Activated T-cell treated with anti-CD3 and anti-CD28 coated beads for 48 hours (primary cell): ENCODE results near the gene LRRC4.

Experiments used
- DNase-seq: peaks from one replicate; pipeline ENCODE4 v3.0.0-alpha.2; 2020; ENCODE audit warnings: low read depth

Gene LRRC4

GRCh38 chr7:128059143-128059988 is 28.1 kb upstream of the LRRC4 start:
- DNase-seq = no peak

DNA sequence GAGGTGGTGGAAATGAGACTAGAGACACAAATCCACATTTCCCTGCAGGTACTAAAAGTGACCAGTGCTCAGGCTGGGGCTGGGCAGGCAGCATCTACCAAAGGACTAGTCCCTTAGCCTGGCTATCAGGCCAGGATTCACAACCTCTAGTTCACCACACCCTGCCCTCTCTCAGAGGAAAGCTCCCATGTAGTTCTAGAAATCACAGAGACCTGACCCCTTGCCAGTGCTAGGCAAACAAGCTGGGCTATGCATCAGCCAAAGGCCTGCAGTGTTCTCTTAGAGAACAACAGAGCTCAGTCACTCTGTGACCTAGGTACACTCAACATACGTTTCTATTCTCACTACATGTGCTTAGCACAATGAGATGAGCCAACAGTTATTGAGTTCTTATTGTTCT is 26.7 kb upstream of the LRRC4 start:
- no peak for DNase-seq

GRCh38 chr7:128056901-128057300 is 25.7 kb upstream of the LRRC4 start:
- DNase-seq = no peak

DNA sequence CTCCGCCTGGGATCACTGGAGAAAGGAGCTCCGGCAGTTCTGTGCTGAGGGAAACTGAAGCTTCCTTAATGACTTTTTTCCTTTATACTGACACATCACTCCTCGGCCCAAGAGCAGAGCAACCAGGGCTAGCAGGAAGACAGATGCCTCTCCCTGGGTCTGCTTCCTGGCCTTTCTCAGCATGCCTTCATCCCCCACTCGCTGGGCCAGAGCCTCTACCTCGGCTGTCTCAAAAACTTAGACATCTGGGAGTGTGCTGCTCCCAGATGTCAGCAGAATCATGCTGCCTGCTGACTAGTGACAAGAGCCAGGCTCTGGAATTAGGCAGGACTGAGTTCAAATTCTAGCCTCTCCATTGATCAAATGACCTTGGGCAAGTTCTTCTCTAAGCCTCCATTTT is 24.4 kb upstream of the LRRC4 start:
- no peak for DNase-seq

DNA sequence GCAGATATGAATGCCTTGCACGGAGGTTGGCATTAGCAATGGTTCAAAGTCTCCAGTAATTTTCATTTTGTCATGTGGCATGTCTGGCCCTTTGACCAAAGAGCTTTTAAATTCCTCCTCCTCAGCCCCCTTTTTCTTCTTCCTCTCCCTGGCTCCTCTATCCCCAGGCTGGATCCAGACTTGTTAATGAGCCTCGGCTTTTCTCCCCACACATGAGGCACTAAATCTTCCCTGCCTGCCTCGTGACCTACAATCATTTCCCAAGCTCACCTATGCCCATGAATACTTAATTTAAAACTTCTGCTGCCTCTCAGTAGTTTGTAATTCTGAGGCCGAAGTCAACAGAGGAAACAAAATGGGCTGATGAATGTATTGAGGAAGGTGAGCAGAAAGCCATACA is 23.3 kb upstream of the LRRC4 start:
- no peak for DNase-seq

- no peak for DNase-seq
Observed at GRCh38 chr7:128053991-128054390, 22.8 kb upstream of the LRRC4 start.

GRCh38 chr7:128053023-128053422 is 21.8 kb upstream of the LRRC4 start:
- DNase-seq = no peak

- DNase-seq = no peak
Observed at GRCh38 chr7:128052404-128052803, 21.2 kb upstream of the LRRC4 start.

- no peak for DNase-seq
Observed at GRCh38 chr7:128045766-128046165, 14.5 kb upstream of the LRRC4 start.

GRCh38 chr7:128045158-128045557 is 13.9 kb upstream of the LRRC4 start:
- DNase-seq = no peak

DNA sequence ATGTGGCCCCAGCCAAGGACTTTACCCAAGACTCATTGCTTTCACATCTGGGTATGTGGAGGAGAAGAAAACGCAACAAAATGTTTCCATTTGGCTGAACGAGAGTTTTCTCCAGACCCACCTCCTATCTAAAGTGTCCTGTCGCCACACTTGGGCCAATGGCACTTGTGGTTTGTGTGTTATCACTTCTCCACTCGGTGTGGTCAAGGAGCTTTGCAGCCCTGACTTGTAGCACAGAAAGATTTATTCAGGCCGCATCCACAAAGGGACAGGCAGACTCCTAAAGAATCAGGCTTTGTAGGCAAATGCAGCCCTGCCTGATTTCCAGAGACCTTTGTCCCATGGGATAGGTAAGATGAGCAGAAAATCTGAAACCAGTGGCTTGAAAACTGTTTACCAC is 12.8 kb upstream of the LRRC4 start:
- no peak for DNase-seq

DNA sequence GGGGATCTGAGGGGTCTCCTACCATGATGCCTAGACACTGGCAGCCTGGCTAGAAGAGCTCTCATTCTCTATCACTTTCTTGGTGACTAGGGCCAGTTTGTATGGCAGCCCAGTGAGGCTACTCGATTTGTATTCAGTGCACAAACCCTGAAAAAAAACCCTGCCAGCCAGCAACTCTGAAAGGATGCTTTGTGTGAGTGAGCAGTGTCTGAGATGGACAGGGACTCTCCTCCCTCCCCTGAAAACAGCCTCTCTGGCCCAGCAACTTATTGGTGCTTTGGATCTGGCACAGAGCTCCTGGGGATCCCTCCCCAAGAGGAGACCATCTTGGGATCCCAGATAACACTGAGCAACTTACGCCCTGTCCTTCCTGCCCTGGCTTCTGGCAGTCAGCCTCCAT is 10.8 kb upstream of the LRRC4 start:
- no peak for DNase-seq

- no peak for DNase-seq
Observed at GRCh38 chr7:128041203-128041602, 10.0 kb upstream of the LRRC4 start.

DNA sequence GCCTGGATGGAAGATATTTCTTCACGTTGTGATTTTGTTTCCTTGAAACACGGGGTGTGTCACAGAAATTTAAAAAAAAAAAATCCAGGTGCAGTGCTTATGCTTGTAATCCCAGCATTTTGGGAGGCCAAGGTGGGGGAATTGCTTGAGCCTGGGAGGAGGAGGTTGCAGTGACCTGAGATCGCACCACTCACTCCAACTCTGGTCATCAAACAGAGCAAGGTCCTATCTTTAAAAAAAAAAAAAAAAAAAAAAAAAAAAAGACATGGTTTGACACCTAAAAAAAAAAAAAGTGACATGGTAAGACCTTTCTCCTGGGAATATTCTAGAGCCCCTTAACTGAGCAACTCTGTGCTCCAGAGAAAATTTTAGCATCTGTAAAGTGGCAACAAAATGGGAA is 9.0 kb upstream of the LRRC4 start:
- DNase-seq = no peak

DNA sequence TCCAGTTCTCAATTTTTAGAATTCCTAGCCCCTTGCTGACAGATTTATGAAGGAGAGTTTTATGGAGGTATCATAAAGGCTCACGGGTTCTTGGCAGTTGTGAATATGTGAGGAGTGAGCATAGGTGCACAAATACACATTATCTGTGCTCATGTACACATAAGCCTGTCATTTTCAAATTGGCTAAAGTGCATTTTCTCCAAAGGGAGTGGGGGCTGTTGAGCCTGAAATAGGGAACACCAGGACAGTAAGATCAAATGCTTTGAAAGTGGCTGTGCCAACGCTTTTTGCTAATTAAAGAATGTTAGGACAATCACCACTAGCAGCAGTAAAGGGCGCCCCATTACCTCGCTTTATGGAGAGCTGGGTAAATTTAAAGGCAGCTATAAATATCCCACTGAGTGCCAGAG is 8.3 kb upstream of the LRRC4 start:
- DNase-seq = no peak

DNA sequence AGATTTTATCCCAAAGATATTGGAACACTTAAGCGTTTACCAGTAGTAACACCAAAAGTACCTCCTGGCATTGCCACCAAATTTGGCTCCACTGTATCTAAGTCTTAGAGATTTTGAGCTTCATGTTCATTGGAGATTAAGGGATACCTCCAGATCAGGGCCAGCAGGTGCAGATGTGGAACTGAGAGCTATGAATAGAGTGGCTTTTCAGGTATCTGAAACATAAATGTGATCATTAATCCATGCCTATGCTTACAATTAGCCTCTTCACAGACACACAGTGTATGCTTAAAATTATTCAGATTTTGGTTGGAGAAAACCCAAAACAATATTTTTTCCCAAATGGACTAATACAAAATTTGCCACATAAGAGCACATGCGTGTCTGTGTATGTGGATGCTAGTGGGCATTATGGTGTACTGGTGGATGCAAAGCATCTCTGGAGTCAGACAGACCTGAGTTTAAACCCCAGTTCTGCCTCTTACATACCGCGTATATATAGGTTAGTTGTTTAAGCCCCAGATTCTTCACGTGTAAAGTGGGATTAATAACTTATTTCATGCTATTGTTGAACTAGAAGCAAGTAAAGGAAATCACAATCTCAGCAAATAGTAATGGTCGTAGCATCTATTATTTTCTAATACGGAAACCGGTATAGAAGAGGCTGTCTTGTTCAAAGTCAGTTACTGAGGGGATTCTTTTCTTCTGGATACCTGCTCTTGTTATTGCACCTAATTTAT is 6.8 kb upstream of the LRRC4 start:
- no peak for DNase-seq

- DNase-seq = no peak
Observed at GRCh38 chr7:128037081-128037480, 5.8 kb upstream of the LRRC4 start.

DNA sequence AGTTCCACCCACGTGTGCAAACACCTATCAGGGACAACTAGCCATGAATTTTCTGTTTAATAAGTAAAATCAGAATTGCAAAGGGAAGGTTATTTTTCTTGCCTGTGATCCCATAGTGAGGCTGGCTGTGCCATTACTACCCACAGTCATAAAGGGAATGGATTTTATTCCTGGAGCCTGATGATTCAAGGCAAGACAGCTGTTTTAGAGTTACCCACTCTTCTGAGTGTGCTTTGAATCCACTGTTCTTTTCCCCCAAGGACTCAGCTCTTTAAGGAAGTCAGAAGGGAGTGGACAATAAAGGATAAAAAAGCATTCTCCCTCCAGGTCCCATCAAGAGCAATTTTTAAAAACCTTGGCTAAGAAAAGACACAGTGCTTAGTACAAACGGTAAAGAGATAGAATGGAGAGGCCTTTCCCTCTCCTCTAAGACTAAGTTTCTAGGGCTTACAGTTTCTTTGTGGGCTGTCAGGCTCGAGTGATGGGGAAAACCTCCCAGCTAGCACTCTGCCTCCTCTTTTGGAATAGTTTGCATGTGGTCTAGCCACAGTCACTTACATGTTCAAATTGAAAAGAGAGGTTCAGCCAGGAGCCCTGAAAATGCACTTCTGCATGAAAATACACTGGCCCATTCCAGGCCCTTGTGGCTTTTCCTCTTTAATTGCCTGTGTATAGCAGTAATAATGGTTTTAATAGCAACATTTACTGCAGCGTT is 5.1 kb upstream of the LRRC4 start:
- no peak for DNase-seq

DNA sequence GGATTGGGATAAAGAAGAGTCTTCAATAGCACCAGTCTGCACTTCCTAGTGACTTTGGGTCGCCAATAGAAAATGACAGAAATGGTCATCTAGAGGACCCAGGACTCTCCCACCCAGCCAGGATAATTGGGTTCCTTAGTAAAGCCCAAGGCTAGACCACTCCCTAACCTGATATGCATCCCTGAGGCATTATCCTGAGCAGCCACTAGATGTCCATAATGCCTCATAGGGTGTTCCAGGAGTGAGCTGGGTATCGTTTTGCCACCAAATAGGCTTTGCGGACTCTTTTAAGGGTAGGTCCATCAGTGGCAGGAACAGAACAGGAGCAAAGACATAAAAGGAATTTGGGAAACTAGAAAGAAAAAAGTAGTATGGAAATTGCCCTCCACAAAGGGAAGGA is 4.5 kb upstream of the LRRC4 start:
- no peak for DNase-seq

- no peak for DNase-seq
Observed at GRCh38 chr7:128034825-128035224, 3.6 kb upstream of the LRRC4 start.

- no peak for DNase-seq
Observed at GRCh38 chr7:128033246-128033645, 2.0 kb upstream of the LRRC4 start.

DNA sequence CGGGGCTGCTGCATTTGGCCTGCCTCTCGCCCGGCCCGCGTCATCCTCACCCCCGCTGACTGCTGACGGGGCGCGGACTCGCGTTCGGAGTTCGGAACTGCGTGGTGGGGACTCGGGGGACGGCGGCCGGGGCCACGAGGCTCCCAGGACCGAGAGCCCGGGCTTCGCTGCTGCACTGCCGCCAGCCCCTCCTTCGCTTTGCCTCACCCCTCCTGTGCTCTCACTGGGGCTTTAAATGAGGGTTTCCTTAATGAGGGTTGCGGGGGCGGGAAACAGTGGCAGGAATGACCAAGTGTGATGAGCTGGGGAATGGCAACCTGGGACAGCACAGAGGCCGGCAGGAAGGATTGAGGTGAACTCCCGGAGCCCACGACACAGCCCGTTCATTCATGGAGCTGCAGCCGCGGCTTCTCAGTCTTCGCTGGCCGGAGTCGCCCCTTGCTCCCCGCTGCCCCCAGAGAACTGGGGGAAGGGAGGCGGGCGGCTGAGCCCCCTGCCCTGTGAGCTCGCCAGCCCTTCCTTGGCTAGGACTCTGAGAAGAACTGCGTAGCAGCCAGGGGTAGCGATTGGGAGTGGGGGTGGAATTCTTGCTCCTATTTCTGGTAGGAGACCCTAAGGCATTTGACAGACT is 1.5 kb upstream of the LRRC4 start:
- DNase-seq = peak; percentile 21
